PC-3 (cell line): ENCODE measurements around the gene ENTREP3. TPM values are rescaled to one million over a fixed set of nuclear protein-coding genes. Genes with fewer than 3 reads are reported as not detected.

ENCODE experiments used
- ATAC-seq: fragments of 200-7000 bp; cut with Tn5 transposase; 2 replicates; pipeline ENCODE4 v1.9.1; 2020; ENCODE audit warnings: mild to moderate bottlenecking, moderate library complexity
- BruUV-seq: library from RNA; stranded (reverse); fragments of 400-500 nt; replicated peaks from 2 replicates; lab custom pipeline; 2021; lab: Mats Ljungman, UMichigan
- CTCF ChIA-PET: fragments of 300-600 bp; sonication (Branson Sonifier 250); formaldehyde crosslinking; loops from one replicate; lab custom pipeline; 2022; ENCODE audit warnings: antibody characterized with exemption; lab: Charles Lee
- POLR2A ChIA-PET: fragments of 300-600 bp; sonication (Branson Sonifier 250); formaldehyde crosslinking; loops from one replicate; lab custom pipeline; 2022; ENCODE audit warnings: antibody characterized with exemption; ENCODE audit not compliant: unreplicated experiment; lab: Charles Lee
- DNase-seq: peaks from one replicate; pipeline ENCODE4 v3.0.0-alpha.2; 2015
- H2AFZ ChIP-seq: fragments of 300-600 bp; sonication (generic); 2 replicates; pipeline ENCODE4 v1.6.0; 2016; ENCODE audit warnings: antibody characterized with exemption, low read length
- H3F3A ChIP-seq: fragments of 300-600 bp; sonication (generic); one replicate; pipeline ENCODE4 v1.6.0; 2017; ENCODE audit warnings: antibody characterized with exemption, low read length, control low read depth, mild to moderate bottlenecking; ENCODE audit not compliant: unreplicated experiment
- H3K27ac ChIP-seq: fragments of 300-600 bp; sonication (generic); 2 replicates; pipeline ENCODE4 v1.5.1; 2016; ENCODE audit warnings: mild to moderate bottlenecking, low read length
- H3K27me3 ChIP-seq: fragments of 300-600 bp; sonication (generic); 2 replicates; pipeline ENCODE4 v1.6.1; 2016; ENCODE audit warnings: low read length, mixed read lengths
- H3K36me3 ChIP-seq: fragments of 300-600 bp; sonication (generic); 2 replicates; pipeline ENCODE4 v1.6.1; 2016; ENCODE audit warnings: low read depth, mixed run types, low read length, mixed read lengths
- H3K4me1 ChIP-seq: fragments of 300-600 bp; sonication (generic); 2 replicates; pipeline ENCODE4 v1.5.1; 2016; ENCODE audit warnings: low read length; ENCODE audit not compliant: insufficient read depth
- H3K4me2 ChIP-seq: fragments of 300-600 bp; sonication (generic); 2 replicates; pipeline ENCODE4 v1.6.0; 2016; ENCODE audit warnings: low read length
- H3K4me3 ChIP-seq: fragments of 300-600 bp; sonication (generic); 2 replicates; pipeline ENCODE4 v1.5.1; 2016; ENCODE audit warnings: mild to moderate bottlenecking, low read length, mixed read lengths
- H3K79me2 ChIP-seq: fragments of 300-600 bp; sonication (generic); 2 replicates; pipeline ENCODE4 v1.6.1; 2017; ENCODE audit warnings: low read length, mixed read lengths
- H3K9ac ChIP-seq: fragments of 300-600 bp; sonication (generic); 2 replicates; pipeline ENCODE4 v1.6.0; 2016; ENCODE audit warnings: mild to moderate bottlenecking, low read length
- H3K9me2 ChIP-seq: fragments of 300-600 bp; sonication (generic); replicated peaks from 2 replicates; pipeline ENCODE4 v1.6.1; 2016; ENCODE audit warnings: mixed run types, low read length, mixed read lengths
- H3K9me3 ChIP-seq: fragments of 300-600 bp; sonication (generic); 2 replicates; pipeline ENCODE4 v1.6.1; 2016; ENCODE audit warnings: low read length, mixed read lengths
- H4K20me1 ChIP-seq: fragments of 300-600 bp; sonication (generic); 2 replicates; pipeline ENCODE4 v1.6.1; 2016; ENCODE audit warnings: low read length, mixed read lengths
- CTCF ChIP-seq: fragments of 300-600 bp; sonication (generic); conservative IDR thresholded peaks from 2 replicates; pipeline ENCODE4 v1.5.1; 2017; ENCODE audit warnings: antibody characterized with exemption, low read depth, mild to moderate bottlenecking, low read length
- EZH2 ChIP-seq: fragments of 300-600 bp; sonication (generic); IDR thresholded peaks from one replicate; pipeline ENCODE4 v1.6.1; 2017; ENCODE audit warnings: antibody characterized with exemption, mild to moderate bottlenecking, low read length; ENCODE audit not compliant: unreplicated experiment
- EZH2phosphoT487 ChIP-seq: fragments of 300-600 bp; sonication (generic); IDR thresholded peaks from 2 replicates; pipeline ENCODE4 v1.6.1; 2018; ENCODE audit warnings: mild to moderate bottlenecking, antibody characterized with exemption, low read length, borderline replicate concordance
- intact Hi-C: fragments of 100-400 bp; cut with micrococcal nuclease; formaldehyde crosslinking; loops from 2 replicates; pipeline ENCODE4 v1.9.0; 2023
- total RNA-seq: library from RNA; depleted of rRNA; stranded (reverse); fragments of >200 nt; gene quantifications from 2 replicates; pipeline ENCODE4 v1.2.3, GENCODE V29; 2014

The ENTREP3 gene
- total RNA-seq, 1 experiment from 2014 or later = 30.9 TPM

- TF ChIP-seq CTCF (no peak), EZH2 (no peak), EZH2phosphoT487 (no peak)
- DNase-seq (no peak), ATAC-seq (no peak)
- Histone ChIP-seq H2AFZ (no peak overlapping the region), H3F3A (peaks cover 11% of the 10 kb centered on the region), H3K9me2 (no peaks in the 10 kb centered on the region), H3K27me3 (no peaks in the 10 kb centered on the region), H3K36me3 (peaks cover 27% of the 10 kb centered on the region), H3K9ac (no peak overlapping the region), H3K79me2 (peaks cover 20% of the 10 kb centered on the region), H3K9me3 (no peaks in the 10 kb centered on the region), H3K4me2 (peak overlapping the region; percentile 95), H3K4me1 (peaks cover 21% of the 10 kb centered on the region), H3K4me3 (no peak overlapping the region; the same call in 1 of the 2 replicates), H3K27ac (no peak overlapping the region), H4K20me1 (no peaks in the 10 kb centered on the region)
- POLR2A ChIA-PET = no interaction called here
- CTCF ChIA-PET = no interaction called here
- intact Hi-C loops = no loop called here
- BruUV-seq = no TSS peak
Measured at GRCh38 chr1:155260276-155260675, 5.0 kb upstream of the ENTREP3 start.

DNA sequence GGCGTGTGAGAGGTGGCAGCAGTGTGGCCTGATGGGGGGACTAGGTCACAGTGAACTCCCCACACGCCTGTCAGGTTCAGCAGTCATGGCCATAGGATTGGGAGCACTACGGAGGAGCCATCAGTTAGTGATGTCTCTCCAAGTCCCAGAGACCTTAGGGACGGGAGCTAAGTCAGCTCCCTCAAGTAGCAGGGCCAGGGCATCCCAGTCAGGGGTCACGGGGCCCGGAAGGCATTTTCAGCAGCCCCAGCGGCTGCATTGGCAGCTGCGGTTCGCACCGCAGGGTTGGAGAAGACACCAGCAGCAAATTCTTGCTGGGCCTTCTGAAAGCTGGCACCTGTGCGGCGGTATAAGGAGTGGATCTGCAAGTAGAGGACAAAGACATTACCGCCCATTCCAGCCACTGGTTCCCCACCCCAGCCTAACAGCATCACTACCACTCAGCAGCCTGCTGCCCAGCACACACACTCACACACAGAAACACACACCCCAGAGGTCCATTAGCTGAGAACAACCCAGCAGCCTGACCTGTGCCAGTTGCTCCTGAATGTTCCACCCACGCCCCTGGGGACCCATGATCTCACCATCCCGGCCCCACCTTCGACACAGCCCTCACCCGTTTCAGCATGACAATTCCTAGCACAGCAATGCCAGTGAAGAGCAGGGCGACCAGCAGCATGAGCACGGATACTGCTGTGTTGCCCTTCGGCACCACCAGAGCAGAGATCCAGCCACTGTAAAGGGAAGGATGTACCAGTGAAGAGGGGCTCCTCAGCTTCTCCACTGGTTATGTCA is 972 bp upstream of the ENTREP3 start:
- Histone ChIP-seq H3K36me3 (peaks cover 7% of the 10 kb centered on the region), H3K9me2 (no peaks in the 10 kb centered on the region), H3F3A (no peaks in the 10 kb centered on the region), H3K9ac (peak overlapping the region; percentile 61), H3K4me3 (peak overlapping the region; percentile 87), H3K79me2 (peaks cover 33% of the 10 kb centered on the region), H3K27ac (peak overlapping the region; percentile 40), H3K4me2 (peak overlapping the region; percentile 100), H3K27me3 (no peaks in the 10 kb centered on the region), H3K9me3 (no peaks in the 10 kb centered on the region), H2AFZ (peak overlapping the region; percentile 78), H3K4me1 (peaks cover 33% of the 10 kb centered on the region), H4K20me1 (no peaks in the 10 kb centered on the region)
- intact Hi-C loops = no loop called here
- ATAC-seq = no peak; the same call in 1 of the 2 replicates
- TF ChIP-seq CTCF = no peak
- ChIA-PET CTCF (interaction anchor here (1.0 kb wide), 1 partner anchor 67 kb away, joined by 5 read pairs; no protein-coding TSS in a partner anchor), POLR2A (interaction anchor here (0.6 kb wide), 1 partner anchor 429 kb away, joined by 4 read pairs; no protein-coding TSS in a partner anchor)
- BruUV-seq = no TSS peak
- DNase-seq = no peak

DNA sequence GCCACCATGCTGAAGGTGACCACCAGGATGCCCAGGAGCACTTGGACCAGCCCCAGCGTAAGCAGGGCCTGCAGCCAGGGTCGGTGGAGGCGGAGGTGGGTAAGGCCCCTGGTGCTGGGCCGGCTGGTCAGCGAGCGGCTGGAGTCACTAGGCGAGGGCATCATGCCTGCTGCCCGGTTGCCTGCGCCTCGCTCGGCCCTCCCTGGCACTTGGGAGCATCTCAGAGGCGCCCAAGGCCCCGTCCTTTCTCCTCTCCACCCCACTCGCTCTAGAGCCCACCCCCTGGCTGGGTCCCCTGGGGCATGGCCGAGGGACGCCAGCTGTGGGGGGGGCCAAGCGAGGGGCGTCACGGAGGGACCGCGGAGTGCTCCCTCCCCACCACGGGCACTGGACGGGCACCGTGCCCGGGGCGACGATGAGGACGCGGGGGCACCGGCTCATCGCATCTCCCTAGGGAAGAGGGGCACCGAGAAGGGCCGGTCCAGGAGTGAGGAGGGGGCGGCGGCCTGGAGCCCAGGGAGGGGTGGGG is 505 bp downstream of the ENTREP3 start:
- H3K4me2 ChIP-seq = peak overlapping the region; percentile 100
- no peaks in the 10 kb centered on the region for H3K27me3 ChIP-seq
- TF ChIP-seq CTCF (no peak), EZH2 (no peak), EZH2phosphoT487 (no peak)
- H3K9me3 ChIP-seq = no peaks in the 10 kb centered on the region
- peak overlapping the region; percentile 33 for H3K27ac ChIP-seq
- H2AFZ ChIP-seq = peak overlapping the region; percentile 78
- H4K20me1 ChIP-seq = no peaks in the 10 kb centered on the region
- peak; percentile 16 for ATAC-seq
- BruUV-seq = TSS peak; percentile 3
- H3K4me3 ChIP-seq = peak overlapping the region; percentile 87
- peak; percentile 24 for DNase-seq
- no peaks in the 10 kb centered on the region for H3K9me2 ChIP-seq
- no peaks in the 10 kb centered on the region for H3F3A ChIP-seq
- H3K79me2 ChIP-seq = peaks cover 21% of the 10 kb centered on the region
- ChIA-PET CTCF (no interaction called here), POLR2A (interaction anchor here (0.6 kb wide), 1 partner anchor 69 kb away, joined by 3 read pairs; no protein-coding TSS in a partner anchor)
- peak overlapping the region; percentile 61 for H3K9ac ChIP-seq
- peaks cover 22% of the 10 kb centered on the region for H3K4me1 ChIP-seq
- peaks cover 3% of the 10 kb centered on the region; the same call in 1 of the 2 replicates for H3K36me3 ChIP-seq
- intact Hi-C loops = loop anchor here (1.0 kb wide), 1 partner anchor 69 kb away; no protein-coding TSS in a partner anchor
